ENCODE results near the gene FBF1. TPM values are rescaled to one million over a fixed set of nuclear protein-coding genes. Genes with fewer than 3 reads are reported as not detected.
A peak's percentile ranks its signal among the peaks of the same experiment; 100 is the strongest.

Gene FBF1
- total and polyA plus RNA-seq, 2 of the 8 experiments (the other 6 are each of a cell fraction or from before 2014, with no cell fraction given), result 8.1 to 13.1 TPM

- no peak; the same call in 1 of the 2 replicates for TF ChIP-seq GTF2F1 (IDR thresholded peaks at IDR 0.05; ENCODE audit: borderline replicate concordance, low read depth, low read length)
- TF ChIP-seq HDAC2 (IDR thresholded peaks at IDR 0.05; ENCODE audit: borderline replicate concordance in 1 of 2, low read depth in 2 of 2, low read length in 2 of 2), result peak; percentile 16 to 42; a peak in 2 of 4 replicates
- TF ChIP-seq RFX5 (IDR thresholded peaks at IDR 0.05; ENCODE audit: borderline replicate concordance, low read depth, low read length), result no peak
- peak; percentile 5; the same call in 1 of the 2 replicates for TF ChIP-seq BACH1 (IDR thresholded peaks at IDR 0.05; ENCODE audit: low read length)
- TF ChIP-seq GABPA (IDR thresholded peaks at IDR 0.05; ENCODE audit: borderline replicate concordance, insufficient read depth, low read length), result no peak
- no peak for TF ChIP-seq BRCA1 (IDR thresholded peaks at IDR 0.05; ENCODE audit: low read depth, low read length)
- peak; percentile 66 to 83 for TF ChIP-seq POLR2A (IDR thresholded peaks at IDR 0.05; ENCODE audit: control extremely low read depth in 1 of 2, low read depth in 2 of 2, low read length in 2 of 2)
Measured at GRCh38 chr17:75978938-75979704, 38.3 kb upstream of the FBF1 start, which contains the start of the genes ACOX1 and TEN1 (continued).
